Skeletal muscle tissue (tissue), 4 donors: ENCODE results near the gene RNF212. TPM values are rescaled to one million over a fixed set of nuclear protein-coding genes. Genes with fewer than 3 reads are reported as not detected.

Experiments used
- H3K27ac ChIP-seq: one replicate; pipeline ENCODE4 v1.7.0; 2013; ENCODE audit warnings: mild to moderate bottlenecking, low read depth, low read length, inconsistent platforms
- H3K27me3 ChIP-seq, 3 donors: one replicate each; pipeline ENCODE4 v1.7.0; 2013; ENCODE audit warnings: low read length in 3 of 3; ENCODE audit not compliant: control insufficient read depth in 3 of 3, insufficient read depth in 3 of 3
- H3K36me3 ChIP-seq, 3 donors: one replicate each; pipeline ENCODE4 v1.7.0; 2013; ENCODE audit warnings: low read length in 3 of 3; ENCODE audit not compliant: control insufficient read depth in 3 of 3, insufficient read depth in 3 of 3
- H3K4me1 ChIP-seq, 3 donors: one replicate each; pipeline ENCODE4 v1.7.0; 2013; ENCODE audit warnings: low read length in 3 of 3, mild to moderate bottlenecking in 3 of 3; ENCODE audit not compliant: control insufficient read depth in 3 of 3, insufficient read depth in 3 of 3
- H3K4me3 ChIP-seq, 3 donors: one replicate each; pipeline ENCODE4 v1.7.0; 2013; ENCODE audit warnings: low read length in 3 of 3
- H3K9ac ChIP-seq, 3 donors: one replicate each; pipeline ENCODE4 v1.7.0; 2013; ENCODE audit warnings: low read length in 3 of 3, mild to moderate bottlenecking in 3 of 3, moderate library complexity in 2 of 3, low read depth in 1 of 3
- H3K9me3 ChIP-seq, 3 donors: one replicate each; pipeline ENCODE4 v1.7.0; 2013; ENCODE audit warnings: low read length in 3 of 3; ENCODE audit not compliant: control insufficient read depth in 3 of 3
- total RNA-seq: library from RNA; depleted of rRNA; stranded (reverse); fragments of >200 nt; gene quantifications from one replicate; pipeline ENCODE4 v1.2.3, GENCODE V29; 2014
- donor health status: Osteomylitis.

The RNF212 gene
- total RNA-seq, 1 donor from 2014 or later, result 3.7 TPM

- H3K9ac ChIP-seq, result no peak overlapping the region
- no peak overlapping the region for H3K4me3 ChIP-seq
- H3K36me3 ChIP-seq, result no peaks in the 10 kb centered on the region
- H3K4me1 ChIP-seq, result peaks cover 24 to 41% (median 25%) of the 10 kb centered on the region in 3 donors
- H3K9me3 ChIP-seq, result no peaks in the 10 kb centered on the region
- no peak overlapping the region for H3K27ac ChIP-seq
- peaks cover 31 to 62% (median 45%) of the 10 kb centered on the region in 3 donors for H3K27me3 ChIP-seq
These were observed 73.6 kb downstream of the RNF212 start for GRCh38 chr4:1039493-1040343.

- peaks cover 23 to 40% (median 23%) of the 10 kb centered on the region in 3 donors for H3K4me1 ChIP-seq
- H3K27ac ChIP-seq, result no peak overlapping the region
- no peaks in the 10 kb centered on the region for H3K36me3 ChIP-seq
- H3K9me3 ChIP-seq, result no peaks in the 10 kb centered on the region
- peaks cover 25 to 62% (median 38%) of the 10 kb centered on the region in 3 donors for H3K27me3 ChIP-seq
- H3K4me3 ChIP-seq, result no peak overlapping the region
- no peak overlapping the region for H3K9ac ChIP-seq
These were observed 74.3 kb downstream of the RNF212 start for GRCh38 chr4:1038948-1039492.

- Histone ChIP-seq H3K4me1 (peaks cover 15 to 36% (median 21%) of the 10 kb centered on the region in 3 donors), H3K27me3 (peaks cover 31 to 69% (median 45%) of the 10 kb centered on the region in 3 donors), H3K36me3 (no peaks in the 10 kb centered on the region), H3K9me3 (no peaks in the 10 kb centered on the region), H3K4me3 (no peak overlapping the region), H3K9ac (no peak overlapping the region), H3K27ac (no peak overlapping the region)
These were observed 76.2 kb downstream of the RNF212 start for GRCh38 chr4:1036976-1037810.

GRCh38 chr4:1036095-1036494 is 77.3 kb downstream of the RNF212 start:
- Histone ChIP-seq H3K27ac (no peak overlapping the region), H3K27me3 (peaks cover 39 to 70% (median 49%) of the 10 kb centered on the region in 3 donors), H3K4me1 (peaks cover 12 to 30% (median 15%) of the 10 kb centered on the region in 3 donors)

GRCh38 chr4:1035510-1035909 is 77.9 kb downstream of the RNF212 start:
- Histone ChIP-seq H3K27ac (no peak overlapping the region), H3K9ac (peak overlapping the region in 1 of 3 donors; percentile 25), H3K4me1 (peaks cover 12 to 28% (median 15%) of the 10 kb centered on the region in 3 donors), H3K4me3 (no peak overlapping the region), H3K36me3 (no peaks in the 10 kb centered on the region), H3K27me3 (peaks cover 37 to 70% (median 49%) of the 10 kb centered on the region in 3 donors), H3K9me3 (no peaks in the 10 kb centered on the region)

More at GRCh38 chr4:1036095-1036494, 77.3 kb downstream of the RNF212 start:
- H3K36me3 ChIP-seq, result no peaks in the 10 kb centered on the region
- no peak overlapping the region for H3K4me3 ChIP-seq
- H3K9me3 ChIP-seq, result no peaks in the 10 kb centered on the region
- no peak overlapping the region for H3K9ac ChIP-seq

- H3K9ac ChIP-seq, result peak overlapping the region in 1 of 3 donors; percentile 33
- H3K27me3 ChIP-seq, result peaks cover 38 to 74% (median 44%) of the 10 kb centered on the region in 3 donors
- H3K4me3 ChIP-seq, result peak overlapping the region in 1 of 3 donors; percentile 29
- H3K27ac ChIP-seq, result no peak overlapping the region
- H3K4me1 ChIP-seq, result peaks cover 5 to 17% (median 12%) of the 10 kb centered on the region in 3 donors
- H3K36me3 ChIP-seq, result no peaks in the 10 kb centered on the region
- no peaks in the 10 kb centered on the region for H3K9me3 ChIP-seq
These were observed 79.4 kb downstream of the RNF212 start for GRCh38 chr4:1033840-1034551.

- H3K4me1 ChIP-seq, result peaks cover 5 to 16% (median 11%) of the 10 kb centered on the region in 3 donors
- no peak overlapping the region for H3K9ac ChIP-seq
- no peak overlapping the region for H3K4me3 ChIP-seq
- H3K9me3 ChIP-seq, result no peaks in the 10 kb centered on the region
- H3K27me3 ChIP-seq, result peaks cover 41 to 83% (median 43%) of the 10 kb centered on the region in 3 donors
- H3K27ac ChIP-seq, result no peak overlapping the region
- H3K36me3 ChIP-seq, result no peaks in the 10 kb centered on the region
These were observed 80.5 kb downstream of the RNF212 start for GRCh38 chr4:1032861-1033260.

- Histone ChIP-seq H3K9me3 (no peaks in the 10 kb centered on the region), H3K36me3 (no peaks in the 10 kb centered on the region), H3K9ac (no peak overlapping the region), H3K4me1 (peaks cover 5 to 16% (median 11%) of the 10 kb centered on the region in 3 donors), H3K27me3 (peaks cover 41 to 81% (median 43%) of the 10 kb centered on the region in 3 donors), H3K4me3 (no peak overlapping the region), H3K27ac (no peak overlapping the region)
These were observed 81.2 kb downstream of the RNF212 start for GRCh38 chr4:1031956-1032795.
